Skin of body (tissue), 2 donors: Measurements from ENCODE around the gene CEBPB. TPM values are rescaled to one million over a fixed set of nuclear protein-coding genes. Genes with fewer than 3 reads are reported as not detected.

Experiments
- DNase-seq: peaks from one replicate; lab custom pipeline; 2025; lab: John Stamatoyannopoulos, UW
- total RNA-seq: library from RNA; depleted of rRNA; stranded (reverse); fragments of >200 nt; gene quantifications from one replicate; pipeline ENCODE4 v1.2.3, GENCODE V29; 2014

The CEBPB gene
- total RNA-seq, 1 donor from 2014 or later: 39.7 TPM

GRCh38 chr20:50226093-50226974 lies 35.7 kb downstream of the CEBPB start:
- no peak for DNase-seq

- no peak for DNase-seq
These were observed 36.9 kb downstream of the CEBPB start for GRCh38 chr20:50227506-50227905.

GRCh38 chr20:50229156-50229607 lies 38.6 kb downstream of the CEBPB start:
- no peak for DNase-seq

GRCh38 chr20:50230184-50230583 lies 39.6 kb downstream of the CEBPB start:
- no peak for DNase-seq

- no peak for DNase-seq
These were observed 40.4 kb downstream of the CEBPB start for GRCh38 chr20:50230871-50231560.

- DNase-seq: no peak
These were observed 41.2 kb downstream of the CEBPB start for GRCh38 chr20:50231854-50232253.

GRCh38 chr20:50232651-50233324 lies 42.2 kb downstream of the CEBPB start:
- no peak for DNase-seq

GRCh38 chr20:50233325-50234212 lies 42.9 kb downstream of the CEBPB start:
- no peak for DNase-seq

GRCh38 chr20:50234288-50234687 lies 43.7 kb downstream of the CEBPB start:
- no peak for DNase-seq

- DNase-seq: no peak
These were observed 46.7 kb downstream of the CEBPB start for GRCh38 chr20:50237349-50237748.

- no peak for DNase-seq
These were observed 47.6 kb downstream of the CEBPB start for GRCh38 chr20:50238081-50238800.

- no peak for DNase-seq
These were observed 49.5 kb downstream of the CEBPB start for GRCh38 chr20:50240092-50240491.

GRCh38 chr20:50242178-50242514 lies 51.5 kb downstream of the CEBPB start:
- DNase-seq: no peak

Other genes with a start within 250 kb of the CEBPB start
- gene SNAI1, start 207.8 kb upstream of the CEBPB start, total RNA-seq: 0.59 TPM
- 60.0 TPM for gene UBE2V1, start 77.7 kb upstream of the CEBPB start, total RNA-seq
- gene PEDS1, start 37.1 kb upstream of the CEBPB start, total RNA-seq: 7.1 TPM